ENCODE measurements around the gene MYH14.

Gene MYH14

DNA sequence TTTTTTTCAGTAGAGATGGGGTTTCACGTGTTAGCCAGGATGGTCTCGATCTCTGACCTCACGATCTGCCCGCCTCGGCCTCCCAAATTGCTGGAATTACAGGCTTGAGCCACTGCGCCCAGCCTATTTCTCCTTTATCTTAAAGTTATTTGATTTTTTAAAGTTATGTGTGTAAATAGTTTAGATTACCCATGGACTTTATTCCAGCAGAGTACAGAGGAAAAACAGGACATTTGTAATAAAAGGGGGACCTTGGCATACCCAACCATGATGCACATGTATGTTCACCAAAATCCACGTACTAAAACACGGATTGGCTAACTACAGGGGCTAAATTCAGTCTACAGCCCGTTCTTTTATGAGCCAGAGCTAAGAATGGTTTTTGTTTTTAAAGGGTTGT is 26.6 kb upstream of the MYH14 start:
- DNase-seq (ENCODE audit: low read depth, low spot score), result no peak
- H3K4me3 ChIP-seq (ENCODE audit: low read depth, low read length), result no peak overlapping the region
- ChIA-PET CTCF (no interaction called here), POLR2A (no interaction called here)
- TF ChIP-seq, protein P1, sequence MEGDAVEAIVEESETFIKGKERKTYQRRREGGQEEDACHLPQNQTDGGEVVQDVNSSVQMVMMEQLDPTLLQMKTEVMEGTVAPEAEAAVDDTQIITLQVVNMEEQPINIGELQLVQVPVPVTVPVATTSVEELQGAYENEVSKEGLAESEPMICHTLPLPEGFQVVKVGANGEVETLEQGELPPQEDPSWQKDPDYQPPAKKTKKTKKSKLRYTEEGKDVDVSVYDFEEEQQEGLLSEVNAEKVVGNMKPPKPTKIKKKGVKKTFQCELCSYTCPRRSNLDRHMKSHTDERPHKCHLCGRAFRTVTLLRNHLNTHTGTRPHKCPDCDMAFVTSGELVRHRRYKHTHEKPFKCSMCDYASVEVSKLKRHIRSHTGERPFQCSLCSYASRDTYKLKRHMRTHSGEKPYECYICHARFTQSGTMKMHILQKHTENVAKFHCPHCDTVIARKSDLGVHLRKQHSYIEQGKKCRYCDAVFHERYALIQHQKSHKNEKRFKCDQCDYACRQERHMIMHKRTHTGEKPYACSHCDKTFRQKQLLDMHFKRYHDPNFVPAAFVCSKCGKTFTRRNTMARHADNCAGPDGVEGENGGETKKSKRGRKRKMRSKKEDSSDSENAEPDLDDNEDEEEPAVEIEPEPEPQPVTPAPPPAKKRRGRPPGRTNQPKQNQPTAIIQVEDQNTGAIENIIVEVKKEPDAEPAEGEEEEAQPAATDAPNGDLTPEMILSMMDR (IDR thresholded peaks at IDR 0.05; ENCODE audit: insufficient read depth, low read length, missing control alignments), result no peak

DNA sequence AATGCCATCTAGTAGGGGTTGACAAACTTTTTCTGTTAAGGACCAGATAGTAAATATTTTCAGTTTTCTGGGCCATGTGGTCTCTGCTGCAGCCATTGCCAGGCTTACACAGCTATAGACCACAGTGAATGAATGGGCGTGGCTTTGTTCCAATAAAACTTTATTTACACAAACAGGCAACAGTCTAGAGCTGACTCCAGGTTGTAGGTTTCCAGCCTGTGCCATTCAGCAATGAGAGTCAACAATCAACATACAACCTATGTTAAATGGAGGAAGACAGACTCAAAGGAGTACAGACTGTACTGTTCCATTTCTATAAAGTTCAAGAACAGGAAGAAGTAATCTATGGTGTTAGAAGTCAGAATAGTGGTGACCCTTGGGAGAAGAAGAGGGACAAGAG is 25.1 kb upstream of the MYH14 start:
- H3K4me3 ChIP-seq (ENCODE audit: low read depth, low read length), result no peak overlapping the region
- POLR2A ChIA-PET, result no interaction called here
- no peak for DNase-seq (ENCODE audit: low read depth, low spot score)
- CTCF ChIA-PET, result no interaction called here
- TF ChIP-seq, protein P1 (IDR thresholded peaks at IDR 0.05; ENCODE audit: insufficient read depth, low read length, missing control alignments), result no peak

DNA sequence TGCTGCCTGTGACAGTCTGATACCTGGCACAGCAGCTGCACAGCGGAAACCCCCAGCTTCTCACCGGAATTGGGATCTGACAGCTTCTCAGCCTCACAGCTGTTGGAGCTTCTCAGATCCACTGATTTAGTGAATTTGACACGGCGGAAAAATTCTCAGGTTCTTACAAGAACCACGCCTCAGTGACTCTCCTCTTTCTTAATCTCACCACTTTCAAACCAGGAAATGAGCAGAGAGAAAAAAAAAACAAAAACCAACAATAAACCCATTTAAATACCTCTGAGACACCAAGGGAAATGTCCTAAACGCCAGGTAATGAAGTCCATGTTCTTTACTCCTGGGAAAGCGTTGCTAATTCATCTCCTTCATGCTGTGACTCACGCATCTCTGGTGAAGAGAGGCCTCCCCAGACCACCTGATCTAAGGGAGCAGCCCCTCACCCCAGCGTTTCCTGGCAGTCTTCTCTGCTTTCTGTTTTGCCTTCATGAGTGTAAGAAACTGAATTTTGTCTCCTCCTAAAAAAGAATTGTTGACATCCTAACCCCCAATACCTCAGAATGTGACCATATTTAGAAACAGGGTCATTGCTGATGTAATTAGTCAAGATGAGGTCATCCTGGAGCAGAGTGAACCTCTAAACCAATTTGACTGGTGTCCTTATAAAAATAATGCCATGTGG is 24.4 kb upstream of the MYH14 start:
- no peak overlapping the region for H3K4me3 ChIP-seq (ENCODE audit: low read depth, low read length)
- ChIA-PET POLR2A (no interaction called here), CTCF (no interaction called here)
- no peak for DNase-seq (ENCODE audit: low read depth, low spot score)
- TF ChIP-seq, protein P1 (IDR thresholded peaks at IDR 0.05; ENCODE audit: insufficient read depth, low read length, missing control alignments), result no peak

DNA sequence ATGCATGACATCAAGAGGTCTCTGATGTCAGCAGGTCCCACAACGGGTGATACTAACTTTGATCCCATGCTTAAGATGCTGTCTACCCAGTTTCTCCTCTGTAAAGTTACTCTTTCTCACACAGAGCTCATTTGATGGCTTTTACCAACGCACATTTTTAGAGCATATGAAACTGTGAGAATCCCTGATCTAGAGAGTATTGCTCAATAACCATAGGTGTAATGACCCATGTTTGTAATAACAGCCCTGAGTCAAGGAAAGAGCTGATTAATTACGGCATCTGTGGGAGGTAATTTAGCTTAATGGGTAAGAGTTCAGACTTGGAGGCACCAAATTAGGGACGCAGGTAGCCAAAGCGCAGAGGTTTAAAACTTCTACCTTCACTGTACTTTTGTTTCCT is 22.3 kb upstream of the MYH14 start:
- CTCF ChIA-PET, result interaction anchor here (1.2 kb wide), 1 partner anchor 10 kb away, joined by 3 read pairs; no protein-coding TSS in a partner anchor
- TF ChIP-seq, protein P1 (IDR thresholded peaks at IDR 0.05; ENCODE audit: insufficient read depth, low read length, missing control alignments), result no peak
- H3K4me3 ChIP-seq (ENCODE audit: low read depth, low read length), result no peak overlapping the region
- DNase-seq (ENCODE audit: low read depth, low spot score), result no peak
- POLR2A ChIA-PET, result no interaction called here

DNA sequence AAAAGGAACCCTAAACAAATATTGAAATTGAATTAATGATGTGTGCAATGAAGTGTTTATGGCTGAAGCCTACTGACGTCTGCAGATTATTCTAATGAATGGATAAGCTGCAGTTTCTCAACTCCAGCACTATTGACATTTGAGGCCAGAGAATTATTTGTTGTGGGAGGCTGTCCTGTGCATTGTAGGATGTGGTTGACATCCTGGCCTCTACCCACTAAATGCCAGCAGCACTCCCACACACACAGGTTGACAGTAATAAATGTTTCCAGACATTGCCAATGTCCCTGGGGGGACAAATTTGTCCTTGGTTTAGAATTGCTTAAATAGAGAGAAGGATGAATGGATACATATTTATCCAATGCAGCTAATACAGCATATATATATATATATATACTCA is 19.2 kb upstream of the MYH14 start:
- no peak overlapping the region for H3K4me3 ChIP-seq (ENCODE audit: low read depth, low read length)
- TF ChIP-seq, protein P1 (IDR thresholded peaks at IDR 0.05; ENCODE audit: insufficient read depth, low read length, missing control alignments), result no peak
- ChIA-PET CTCF (no interaction called here), POLR2A (no interaction called here)
- DNase-seq (ENCODE audit: low read depth, low spot score), result no peak

DNA sequence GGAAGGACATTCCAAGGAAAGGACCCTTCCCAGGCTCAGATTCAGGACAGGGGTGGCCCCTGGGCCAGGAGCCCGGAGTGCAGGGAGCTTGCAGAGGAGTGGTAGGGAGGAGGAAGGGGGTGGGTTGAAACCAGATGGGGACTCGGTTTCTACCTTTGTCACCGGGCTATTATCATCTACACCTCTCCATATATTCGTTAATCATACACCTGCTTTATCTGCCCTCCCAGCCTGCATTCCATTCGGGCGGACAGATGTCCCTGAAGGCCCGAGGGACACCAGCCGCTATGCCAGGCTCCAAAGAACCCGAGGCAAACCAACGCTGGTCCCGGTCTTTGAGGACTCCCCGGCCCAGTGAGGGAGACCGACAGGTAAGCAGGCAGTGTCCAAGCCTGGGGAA is 15.5 kb upstream of the MYH14 start:
- TF ChIP-seq, protein P1 (IDR thresholded peaks at IDR 0.05; ENCODE audit: insufficient read depth, low read length, missing control alignments), result no peak
- no peak overlapping the region for H3K4me3 ChIP-seq (ENCODE audit: low read depth, low read length)
- ChIA-PET POLR2A (no interaction called here), CTCF (no interaction called here)
- no peak for DNase-seq (ENCODE audit: low read depth, low spot score)

Data from AG04449 (cell line).